SK-N-MC (cell line): Measurements from ENCODE around the gene PLSCR4.

Source experiments
- EZH2 ChIP-seq: fragments of 200-600 bp; sonication (generic); IDR thresholded peaks from one replicate; pipeline ENCODE4 v1.6.1; 2017; ENCODE audit warnings: antibody characterized with exemption
- POLR2AphosphoS5 ChIP-seq: IDR thresholded peaks from 2 replicates; pipeline ENCODE4 v1.6.1; 2012; ENCODE audit warnings: mild to moderate bottlenecking, low read depth, low read length, borderline replicate concordance

- TF ChIP-seq POLR2AphosphoS5 (no peak), EZH2 (no peak)
Measured at GRCh38 chr3:146184241-146185015, 66.5 kb downstream of the PLSCR4 start.
